Measurements from ENCODE around the gene NPIPA5.
"Not testable (repeated sequence)": the region's sequence is repeated elsewhere in the genome, so short reads cannot be mapped to it uniquely, and the experiment has no call there.

NPIPA5 gene

DNA sequence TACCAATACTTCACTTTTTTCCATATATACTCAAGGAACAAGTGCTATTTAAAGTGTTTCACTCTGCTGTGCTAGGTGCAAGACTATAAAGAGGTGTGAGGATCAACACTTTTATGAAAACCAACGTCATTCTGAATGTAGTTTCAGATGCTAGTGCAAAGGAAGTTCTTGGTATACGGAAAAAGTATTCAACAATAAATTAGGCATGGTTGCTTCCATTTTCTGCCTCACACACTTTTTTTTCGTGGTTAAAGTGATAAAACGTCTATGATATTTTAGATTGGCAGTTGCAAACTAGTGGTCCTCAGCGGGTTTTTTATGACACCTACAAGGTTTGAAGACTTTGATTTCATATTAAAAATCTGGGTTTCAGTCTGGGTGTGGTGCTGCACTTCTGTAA lies 11.8 kb upstream of the NPIPA5 start:
- DNase-seq: not testable (repeated sequence)

DNA sequence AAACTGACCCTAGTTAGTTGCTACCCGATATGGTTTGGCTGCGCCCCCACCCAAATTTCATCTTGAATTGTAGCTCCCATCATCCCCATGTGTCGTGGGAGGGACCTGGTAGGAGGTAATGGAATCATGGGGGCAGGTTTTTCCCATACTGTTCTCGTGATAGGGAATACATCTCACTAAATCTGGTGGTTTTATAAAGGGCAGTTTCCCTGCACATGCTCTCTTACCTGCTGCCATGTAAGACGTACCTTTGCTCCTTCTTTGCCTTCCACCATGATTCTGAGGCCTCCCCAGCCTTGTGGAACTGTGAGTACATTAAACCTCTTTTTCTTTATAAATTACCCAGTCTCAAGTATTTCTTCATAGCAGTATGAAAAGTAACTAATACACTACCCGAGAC lies 10.0 kb upstream of the NPIPA5 start:
- DNase-seq: not testable (repeated sequence)

DNA sequence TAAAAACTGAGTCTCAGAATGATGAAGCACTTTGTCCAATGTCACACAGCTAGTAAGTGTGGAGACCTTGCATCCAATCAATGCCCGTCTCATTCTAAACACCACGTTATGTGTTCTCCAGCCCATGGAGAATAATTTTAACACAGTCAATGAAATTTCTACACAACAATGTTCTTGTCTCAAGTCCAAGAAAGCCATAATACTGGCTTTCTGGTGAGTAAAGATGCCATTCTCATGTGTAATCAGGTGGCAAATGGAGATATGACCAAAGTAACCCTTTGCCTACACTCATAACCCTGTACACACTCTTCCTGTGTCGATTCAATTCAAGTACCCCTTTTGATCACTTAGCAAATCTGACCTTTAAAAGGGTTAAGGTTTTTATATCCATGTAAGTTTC lies 4.7 kb upstream of the NPIPA5 start:
- DNase-seq: not testable (repeated sequence)

DNA sequence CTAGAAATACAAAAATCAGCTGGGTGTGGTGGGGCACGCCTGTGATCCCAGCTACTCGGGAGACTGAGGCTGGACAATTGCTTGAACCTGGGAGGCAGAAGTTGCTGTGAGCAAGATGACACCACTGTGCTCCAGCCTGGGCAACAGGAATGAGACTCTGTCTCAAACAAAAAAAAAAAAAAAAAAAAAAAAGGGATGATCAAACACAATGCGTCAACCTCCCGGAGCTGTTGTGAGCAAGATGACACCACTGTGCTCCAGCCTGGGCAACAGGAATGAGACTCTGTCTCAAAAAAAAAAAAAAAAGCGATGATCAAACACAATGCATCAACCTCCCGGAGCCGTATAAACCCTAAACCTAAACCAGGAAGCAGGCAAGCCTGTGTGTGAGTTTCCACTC lies 20.6 kb downstream of the NPIPA5 start:
- not testable (repeated sequence) for DNase-seq

DNA sequence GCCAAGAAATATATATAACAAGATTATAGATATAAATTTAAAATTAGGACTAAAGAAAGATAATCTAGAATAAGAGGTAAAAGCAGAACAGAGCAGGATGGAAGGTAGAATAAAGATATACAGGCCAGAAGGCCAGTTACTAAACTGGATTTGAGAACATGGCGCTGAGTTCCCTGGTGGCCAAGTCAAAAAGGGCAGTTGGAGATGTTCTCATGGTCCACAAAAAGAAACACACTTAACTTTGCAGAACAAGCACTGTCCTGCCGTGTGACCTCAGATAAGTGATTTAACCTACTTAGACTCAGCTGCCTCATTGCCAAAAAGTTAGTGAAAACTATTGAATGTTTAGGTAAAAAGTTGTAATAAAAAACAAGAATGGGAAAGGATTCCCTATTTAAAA lies 23.2 kb downstream of the NPIPA5 start:
- not testable (repeated sequence) for DNase-seq

DNA sequence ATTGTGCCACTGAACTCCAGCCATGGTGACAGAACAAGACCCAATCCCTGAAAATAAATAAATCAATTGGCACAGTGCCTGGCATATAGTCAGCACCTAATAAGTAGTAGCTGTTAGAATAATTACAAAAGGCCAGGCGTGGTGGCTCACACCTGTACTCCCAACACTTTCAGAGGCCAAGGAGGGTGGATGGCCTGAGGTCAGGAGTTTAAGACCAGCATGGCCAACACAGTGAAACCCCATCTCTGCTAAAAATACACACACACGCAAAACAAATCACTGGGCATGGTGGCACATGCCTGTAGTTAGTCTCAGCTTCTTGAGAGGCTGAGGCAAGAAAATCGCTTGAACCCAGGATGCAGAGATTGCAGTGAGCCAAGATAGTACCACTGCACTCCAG lies 25.2 kb downstream of the NPIPA5 start:
- not testable (repeated sequence) for DNase-seq

DNA sequence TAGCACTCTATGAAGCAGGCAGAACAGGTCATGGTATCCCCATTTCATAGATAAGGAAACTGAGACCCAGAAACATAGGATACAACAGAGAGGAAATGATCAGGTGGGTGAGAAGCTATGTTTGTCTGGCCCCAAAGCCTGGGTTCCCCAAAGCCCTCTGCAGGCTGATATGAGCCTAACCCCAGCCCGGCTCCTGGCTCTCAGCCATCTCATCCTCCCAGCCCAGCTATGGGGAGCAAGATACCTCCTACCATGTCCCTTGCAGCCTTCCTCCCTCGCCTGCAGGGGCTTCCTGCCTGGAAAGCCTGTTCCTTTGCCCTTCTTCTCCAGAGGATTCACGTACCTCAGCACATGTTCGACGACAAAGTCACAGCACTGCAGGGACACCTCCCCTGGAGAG lies 26.3 kb downstream of the NPIPA5 start:
- DNase-seq: not testable (repeated sequence)

DNA sequence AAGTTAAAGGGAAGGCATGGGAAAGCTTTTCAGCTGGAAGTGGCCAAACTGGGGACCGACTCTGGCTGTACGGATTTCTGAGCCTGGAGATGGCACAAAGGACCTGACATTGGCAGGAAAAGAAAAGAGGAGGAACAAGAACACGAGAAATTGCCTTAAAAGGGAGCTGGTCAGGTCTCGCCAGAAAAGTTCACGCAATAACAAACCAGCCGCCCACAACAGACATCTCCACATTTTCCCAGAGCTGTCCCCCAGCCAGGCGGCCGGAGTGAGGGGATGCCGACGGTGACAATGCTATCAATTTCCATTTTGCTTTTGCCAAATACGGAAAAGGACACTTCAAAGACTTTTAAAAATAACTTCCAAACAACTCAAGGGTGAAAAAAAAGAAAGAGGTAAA lies 26.8 kb downstream of the NPIPA5 start:
- not testable (repeated sequence) for DNase-seq

DNA sequence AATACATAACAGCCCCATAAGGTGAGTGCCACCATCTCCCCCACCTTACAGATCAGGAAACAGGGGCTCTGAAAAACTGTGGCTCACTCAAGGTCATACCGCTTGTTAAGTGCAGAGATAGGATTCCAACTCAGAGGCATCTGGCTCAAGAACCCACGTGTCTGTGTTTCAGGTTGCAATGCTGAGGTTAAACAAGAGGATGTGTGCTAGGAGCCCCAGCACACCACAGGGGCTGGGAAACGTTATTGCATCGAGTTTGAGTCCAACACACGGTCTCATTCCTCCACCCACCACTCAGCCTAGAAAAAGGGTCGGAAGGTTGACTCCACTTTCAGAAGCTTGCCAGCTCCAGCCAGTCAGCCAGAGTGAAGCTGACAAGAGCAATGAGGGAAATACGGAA lies 29.4 kb downstream of the NPIPA5 start:
- not testable (repeated sequence) for DNase-seq

DNA sequence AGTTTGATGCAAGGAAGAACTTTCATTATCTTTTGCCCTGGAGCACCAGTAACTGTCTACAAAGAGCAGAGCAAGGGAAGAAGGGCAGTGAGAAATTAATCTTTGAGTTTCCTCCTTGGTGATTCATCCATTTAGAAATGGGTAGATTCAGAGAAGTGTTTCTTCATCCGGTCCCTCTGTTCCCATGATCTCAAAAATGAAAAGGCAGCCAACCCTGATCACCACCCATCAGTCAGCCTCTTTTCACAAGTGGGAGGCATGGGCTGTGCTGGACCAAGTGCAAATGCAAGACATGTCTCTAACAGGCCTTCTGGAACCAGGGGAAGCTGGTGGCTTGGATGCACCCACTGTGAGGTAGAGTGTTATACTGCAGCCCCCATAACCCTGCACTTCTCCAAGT lies 35.8 kb downstream of the NPIPA5 start:
- DNase-seq: not testable (repeated sequence)

DNA sequence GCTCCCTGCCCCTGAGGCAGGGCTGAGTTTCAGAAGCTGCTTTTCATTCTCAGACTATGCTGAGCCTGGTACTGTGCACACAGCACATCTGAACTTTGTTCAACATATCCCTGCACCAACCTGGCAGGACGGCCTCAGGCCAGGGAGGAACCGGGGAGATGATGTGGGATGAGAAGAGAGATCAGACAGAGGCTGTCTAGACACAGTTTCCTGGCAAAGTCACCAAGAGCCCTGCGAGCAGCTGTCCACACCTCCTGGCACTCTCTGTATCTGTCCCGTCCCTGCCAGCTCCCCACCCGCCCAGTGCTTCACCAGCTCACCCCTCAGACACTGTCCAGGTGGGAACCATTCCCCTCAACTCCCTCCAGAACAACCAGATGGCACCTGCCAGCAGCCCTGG lies 39.1 kb downstream of the NPIPA5 start:
- DNase-seq: not testable (repeated sequence)

DNA sequence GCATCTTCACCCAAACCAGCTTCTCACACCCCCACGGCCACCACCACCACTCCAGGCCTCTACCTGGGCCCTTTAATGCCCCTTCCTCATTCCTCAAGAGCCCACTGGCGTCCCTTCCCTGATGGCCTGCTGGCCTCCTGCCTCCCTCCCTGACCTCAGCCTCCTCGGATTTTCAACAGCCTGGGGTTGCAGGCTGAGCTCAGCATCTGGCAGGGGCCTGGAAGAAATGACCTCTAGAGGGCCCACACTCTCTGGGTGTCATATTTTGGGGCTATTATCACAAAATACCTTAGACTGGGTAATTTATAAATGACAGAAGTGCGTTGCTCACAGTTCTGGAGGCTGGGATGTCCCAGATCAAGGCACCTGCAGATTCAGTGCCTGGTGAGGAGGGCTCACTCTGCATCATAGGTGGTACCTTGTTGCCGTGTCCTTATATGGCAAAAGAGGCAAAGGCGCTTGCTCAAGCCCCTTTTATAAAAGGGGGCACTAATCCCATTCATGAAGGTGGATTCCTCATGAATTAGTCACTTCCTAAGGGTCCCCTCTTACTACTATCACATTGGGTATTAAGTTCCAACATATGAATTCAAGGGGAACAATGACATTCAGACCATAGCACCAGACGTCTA lies 40.0 kb downstream of the NPIPA5 start:
- not testable (repeated sequence) for DNase-seq

DNA sequence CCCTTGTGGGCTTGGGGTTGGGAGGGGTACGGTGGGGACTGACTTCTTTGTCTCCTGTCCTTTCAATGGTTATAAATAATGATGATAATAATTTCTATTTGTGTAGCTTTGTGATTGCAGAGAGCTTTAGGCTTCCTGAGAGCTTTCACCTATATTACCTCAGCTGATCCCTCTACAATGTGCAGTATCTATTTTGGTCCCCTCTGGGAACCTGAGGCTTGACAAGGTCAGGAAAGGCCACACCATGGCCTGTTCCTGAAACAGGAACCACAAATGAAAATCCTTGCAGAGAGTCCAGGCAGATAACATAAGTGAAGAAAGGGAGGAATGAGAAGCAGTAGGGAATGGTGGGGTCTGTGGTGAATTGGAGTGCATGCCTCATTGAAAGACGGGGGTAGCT lies 42.5 kb downstream of the NPIPA5 start:
- DNase-seq: not testable (repeated sequence)

DNA sequence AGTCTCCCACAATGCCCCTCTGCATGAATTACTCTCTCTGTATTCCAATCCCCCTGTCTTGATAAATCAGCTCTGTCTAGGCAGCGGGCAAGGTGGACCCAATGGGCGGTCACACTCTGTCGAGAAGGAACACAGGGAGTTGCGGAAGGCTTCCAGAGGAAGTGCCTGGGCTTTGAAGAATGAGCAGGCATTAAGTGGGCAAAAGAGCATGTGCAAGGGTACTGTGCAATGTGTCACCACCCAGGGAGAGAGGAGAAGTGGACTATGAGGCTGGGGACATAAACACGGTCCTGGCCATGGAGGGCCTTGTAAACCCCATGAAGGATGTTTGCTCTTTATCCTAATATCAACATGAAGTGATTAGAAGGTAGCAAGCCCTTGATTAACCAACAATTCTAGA lies 44.1 kb downstream of the NPIPA5 start:
- DNase-seq: not testable (repeated sequence)

DNA sequence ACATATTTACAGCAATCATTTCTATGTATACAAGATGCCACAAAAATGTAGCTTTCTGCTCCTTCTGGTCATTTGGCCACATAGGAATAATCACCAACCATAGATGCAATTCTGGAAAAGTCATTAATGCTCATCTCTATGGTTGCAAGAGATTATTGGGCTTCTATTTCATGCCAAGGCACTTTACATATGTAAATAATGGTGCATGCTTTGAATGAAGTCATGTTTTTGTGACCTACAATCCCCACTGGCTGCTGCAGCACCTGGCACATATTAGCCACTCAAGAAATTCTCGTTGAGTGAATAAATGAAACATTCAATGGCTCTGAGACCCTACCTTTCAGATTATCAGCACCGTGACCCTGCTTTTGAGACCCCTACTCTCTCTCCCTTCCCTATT lies 47.1 kb downstream of the NPIPA5 start:
- DNase-seq: not testable (repeated sequence)

DNA sequence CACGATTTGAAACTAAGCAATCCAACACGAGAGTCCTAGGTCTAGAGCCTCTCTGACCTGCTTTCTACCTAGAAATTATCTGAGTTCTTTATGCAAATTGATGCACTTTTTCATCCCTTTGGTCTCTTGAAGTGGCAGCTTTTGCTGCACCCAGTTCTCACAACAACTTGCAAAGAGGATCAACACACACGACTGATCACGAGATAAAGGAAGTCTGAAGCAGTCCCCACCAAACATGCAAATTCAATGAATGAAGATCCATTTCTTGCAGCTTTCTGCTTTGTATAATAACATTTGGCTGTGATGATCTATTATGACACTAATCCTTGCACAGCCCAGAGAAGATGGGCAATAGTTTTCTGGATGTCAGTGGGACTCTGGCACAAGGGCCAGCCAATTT lies 53.1 kb downstream of the NPIPA5 start:
- not testable (repeated sequence) for DNase-seq

DNA sequence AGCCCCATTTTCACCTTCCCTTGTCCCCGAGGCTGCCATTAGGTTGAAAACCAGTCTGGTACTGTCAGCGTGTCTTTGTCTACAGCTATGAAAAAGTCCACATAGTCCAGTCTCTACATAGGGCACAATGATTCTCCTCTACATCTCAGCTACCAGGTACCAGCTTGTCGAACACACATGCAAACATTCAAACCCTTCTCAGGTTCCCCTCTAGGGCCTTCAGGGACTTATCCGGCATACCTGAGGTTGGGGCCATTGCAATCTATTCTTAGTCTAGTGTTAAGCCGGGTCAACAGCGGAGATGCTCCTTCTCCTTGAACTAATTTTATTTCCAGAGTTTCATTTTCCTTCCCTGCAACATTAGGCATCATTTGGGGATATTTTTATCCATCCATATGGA lies 54.7 kb downstream of the NPIPA5 start:
- DNase-seq: not testable (repeated sequence)

DNA sequence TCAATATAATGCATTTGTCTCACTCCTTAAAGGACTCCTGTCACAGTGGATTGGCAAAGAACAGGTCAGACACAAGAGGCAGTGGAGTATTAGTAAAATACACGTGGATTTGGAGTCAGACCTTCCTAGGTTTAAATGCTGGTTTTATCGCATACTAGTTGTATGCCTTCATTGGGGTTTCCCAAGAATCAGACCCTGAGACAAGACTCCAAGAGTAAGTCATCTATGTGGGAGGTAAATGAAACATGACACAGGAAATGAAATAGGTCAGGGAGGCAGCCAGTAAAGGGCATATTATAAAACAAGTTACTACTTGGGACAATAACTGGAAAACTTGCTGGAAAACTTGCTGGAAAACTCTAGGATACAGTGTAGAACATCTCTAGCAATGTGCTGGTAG lies 56.9 kb downstream of the NPIPA5 start:
- DNase-seq: not testable (repeated sequence)

DNA sequence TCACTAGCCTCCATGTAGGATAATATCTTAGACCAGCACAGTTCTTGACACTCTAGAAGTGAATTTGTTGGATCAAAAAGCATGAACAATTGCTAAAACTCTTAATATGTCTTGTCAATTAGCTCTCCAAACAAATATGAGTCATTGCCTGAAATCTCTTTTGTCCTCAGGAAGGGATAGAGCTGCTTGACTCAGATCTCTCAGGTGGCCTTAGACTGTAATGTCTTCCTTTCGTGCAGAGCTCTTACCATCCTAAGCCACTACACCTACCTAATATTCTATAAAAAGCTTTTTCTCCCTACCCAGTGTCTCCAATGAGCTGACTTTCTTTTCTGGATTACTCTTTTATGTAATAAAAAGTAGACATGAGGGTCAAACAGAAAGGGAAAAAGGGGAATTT lies 63.5 kb downstream of the NPIPA5 start:
- not testable (repeated sequence) for DNase-seq
